ENCODE results near the gene THRA.

GRCh38 chr17:40075942-40076498, 13.3 kb downstream of the THRA start:
- TF ChIP-seq POLR2A (IDR thresholded peaks at IDR 0.05) (no peak), CTCF (IDR thresholded peaks at IDR 0.05) (no peak)
